ENCODE data around the gene ICAM2.

The ICAM2 gene

DNA sequence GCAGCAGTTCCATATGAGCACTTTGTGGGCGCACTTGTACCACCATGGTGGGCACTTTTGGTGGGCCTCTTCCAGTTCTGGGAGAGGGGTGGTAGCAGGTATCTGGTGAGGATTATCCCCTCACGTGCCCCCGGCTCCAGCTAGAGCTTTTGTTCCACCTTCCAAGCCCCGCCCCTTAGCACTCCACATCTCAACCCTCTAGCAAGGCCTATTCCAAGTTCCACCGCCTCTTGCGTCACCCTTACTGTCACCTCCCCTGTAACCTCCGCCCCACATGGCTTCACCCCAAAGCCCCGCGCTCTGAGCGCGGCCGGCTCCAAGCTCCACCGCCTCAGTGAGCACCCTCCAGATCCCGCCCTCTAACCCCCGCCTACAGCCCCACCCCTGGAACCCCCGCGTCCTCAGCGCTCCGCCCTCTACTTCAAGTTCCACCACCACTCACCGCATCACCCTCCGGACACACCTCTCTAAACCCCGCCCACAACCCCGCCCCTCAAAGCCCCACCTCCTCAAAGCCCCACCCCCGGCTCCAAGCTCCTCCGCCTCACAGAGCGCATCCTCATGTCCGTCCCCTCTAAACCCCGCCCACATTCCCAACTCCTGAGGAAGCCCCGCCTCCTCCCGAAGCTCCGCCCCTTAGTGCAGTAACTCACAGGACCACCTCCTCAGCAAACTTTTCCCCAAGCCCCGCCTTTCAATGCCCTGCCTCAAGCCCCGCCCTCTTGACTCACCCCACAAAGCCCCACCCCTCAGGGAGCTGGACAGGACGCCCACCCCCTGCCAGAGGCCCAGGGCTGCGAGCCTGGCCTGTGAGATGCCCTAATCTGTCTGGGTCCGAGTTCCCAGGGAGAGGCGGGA, 58.8 kb downstream of the ICAM2 start:
- DNase-seq, result peak; percentile 78
- no peak overlapping the region for H3K23ac ChIP-seq (ENCODE audit: low read length in 2 of 2)
- no peak overlapping the region for H3K27ac ChIP-seq (ENCODE audit: low read length, poor library complexity, severe bottlenecking)
- peaks cover 2% of the 10 kb centered on the region for H3K4me1 ChIP-seq (ENCODE audit: control insufficient read depth, insufficient read depth, low read depth, low read length)
- H3K27me3 ChIP-seq (ENCODE audit: control insufficient read depth in 1 of 2, insufficient read depth in 1 of 2, low read length in 2 of 2), result peaks cover 20 to 23% of the 10 kb centered on the region in 2 experiments
- H3K4me3 ChIP-seq (ENCODE audit: insufficient read depth in 1 of 2, low read depth in 1 of 2, low read length in 2 of 2), result no peak overlapping the region
- no peak overlapping the region for H2AK5ac ChIP-seq (ENCODE audit: low read length, severe bottlenecking)
- no peak overlapping the region for H2BK120ac ChIP-seq (ENCODE audit: low read depth, low read length)
- H2AFZ ChIP-seq (ENCODE audit: low read depth, low read length), result no peak overlapping the region
- H3K18ac ChIP-seq (ENCODE audit: low read depth in 1 of 2, low read length in 2 of 2), result peak overlapping the region in 1 of 2 experiments; percentile 28
- H2BK5ac ChIP-seq (ENCODE audit: low read depth, low read length, poor library complexity, severe bottlenecking), result no peak overlapping the region
- H2BK12ac ChIP-seq (ENCODE audit: low read length in 2 of 2), result no peak overlapping the region
- H4K91ac ChIP-seq (ENCODE audit: low read length), result no peak overlapping the region
- no peaks in the 10 kb centered on the region for H3K36me3 ChIP-seq (ENCODE audit: control insufficient read depth in 1 of 2, insufficient read depth in 2 of 2, low read depth in 1 of 2, low read length in 2 of 2)
- H2BK15ac ChIP-seq (ENCODE audit: low read depth, poor library complexity, severe bottlenecking), result no peak overlapping the region
- no peak overlapping the region for H3K4me2 ChIP-seq (ENCODE audit: low read length, poor library complexity, severe bottlenecking)
- 11% methylated on average over 37 of the region's 37 CpGs for WGBS
- H3K14ac ChIP-seq (ENCODE audit: low read length in 2 of 2), result no peak overlapping the region
- H3K79me1 ChIP-seq (replicated peaks; ENCODE audit: low read length, poor library complexity, severe bottlenecking), result no peaks in the 10 kb centered on the region
- H4K8ac ChIP-seq (ENCODE audit: low read length), result no peak overlapping the region
- no peaks in the 10 kb centered on the region for H3K9me3 ChIP-seq (ENCODE audit: control insufficient read depth, low read length)
- H3K9ac ChIP-seq (ENCODE audit: low read length), result no peak overlapping the region
- H3K4ac ChIP-seq (ENCODE audit: low read depth in 1 of 2, low read length in 2 of 2), result no peak overlapping the region

- H2BK120ac ChIP-seq (ENCODE audit: low read depth, low read length), result no peak overlapping the region
- H2AFZ ChIP-seq (ENCODE audit: low read depth, low read length), result no peak overlapping the region
- 9% methylated on average over 7 of the region's 7 CpGs for WGBS
- H3K27ac ChIP-seq (ENCODE audit: low read length, poor library complexity, severe bottlenecking), result no peak overlapping the region
- no peaks in the 10 kb centered on the region for H3K79me1 ChIP-seq (replicated peaks; ENCODE audit: low read length, poor library complexity, severe bottlenecking)
- no peak overlapping the region for H3K4me3 ChIP-seq (ENCODE audit: insufficient read depth in 1 of 2, low read depth in 1 of 2, low read length in 2 of 2)
- no peak overlapping the region for H3K9ac ChIP-seq (ENCODE audit: low read length)
- no peak overlapping the region for H4K91ac ChIP-seq (ENCODE audit: low read length)
- no peak overlapping the region for H2BK5ac ChIP-seq (ENCODE audit: low read depth, low read length, poor library complexity, severe bottlenecking)
- DNase-seq, result no peak
- H2BK12ac ChIP-seq (ENCODE audit: low read length in 2 of 2), result no peak overlapping the region
- H3K14ac ChIP-seq (ENCODE audit: low read length in 2 of 2), result no peak overlapping the region
- H3K27me3 ChIP-seq (ENCODE audit: control insufficient read depth in 1 of 2, insufficient read depth in 1 of 2, low read length in 2 of 2), result peaks cover 20% of the 10 kb centered on the region in 2 experiments
- H3K18ac ChIP-seq (ENCODE audit: low read depth in 1 of 2, low read length in 2 of 2), result no peak overlapping the region
- H3K4me2 ChIP-seq (ENCODE audit: low read length, poor library complexity, severe bottlenecking), result no peak overlapping the region
- H3K23ac ChIP-seq (ENCODE audit: low read length in 2 of 2), result no peak overlapping the region
- no peak overlapping the region for H4K8ac ChIP-seq (ENCODE audit: low read length)
- H3K36me3 ChIP-seq (ENCODE audit: control insufficient read depth in 1 of 2, insufficient read depth in 2 of 2, low read depth in 1 of 2, low read length in 2 of 2), result no peaks in the 10 kb centered on the region
- H2BK15ac ChIP-seq (ENCODE audit: low read depth, poor library complexity, severe bottlenecking), result no peak overlapping the region
- no peaks in the 10 kb centered on the region for H3K9me3 ChIP-seq (ENCODE audit: control insufficient read depth, low read length)
- H3K4ac ChIP-seq (ENCODE audit: low read depth in 1 of 2, low read length in 2 of 2), result no peak overlapping the region
- H3K4me1 ChIP-seq (ENCODE audit: control insufficient read depth, insufficient read depth, low read depth, low read length), result peaks cover 2% of the 10 kb centered on the region
- no peak overlapping the region for H2AK5ac ChIP-seq (ENCODE audit: low read length, severe bottlenecking)
These were observed 60.0 kb downstream of the ICAM2 start for GRCh38 chr17:63960430-63960829.

- Histone ChIP-seq H3K23ac (ENCODE audit: low read length in 2 of 2) (no peak overlapping the region), H3K79me1 (replicated peaks; ENCODE audit: low read length, poor library complexity, severe bottlenecking) (no peaks in the 10 kb centered on the region), H3K9ac (ENCODE audit: low read length) (no peak overlapping the region), H3K9me3 (ENCODE audit: control insufficient read depth, low read length) (no peaks in the 10 kb centered on the region), H3K27ac (ENCODE audit: low read length, poor library complexity, severe bottlenecking) (no peak overlapping the region), H3K27me3 (ENCODE audit: control insufficient read depth in 1 of 2, insufficient read depth in 1 of 2, low read length in 2 of 2) (peaks cover 20 to 23% of the 10 kb centered on the region in 2 experiments), H3K18ac (ENCODE audit: low read depth in 1 of 2, low read length in 2 of 2) (peak overlapping the region in 1 of 2 experiments; percentile 32), H3K4me3 (ENCODE audit: insufficient read depth in 1 of 2, low read depth in 1 of 2, low read length in 2 of 2) (no peak overlapping the region), H2BK12ac (ENCODE audit: low read length in 2 of 2) (no peak overlapping the region), H2BK15ac (ENCODE audit: low read depth, poor library complexity, severe bottlenecking) (no peak overlapping the region), H3K4me2 (ENCODE audit: low read length, poor library complexity, severe bottlenecking) (no peak overlapping the region), H4K8ac (ENCODE audit: low read length) (no peak overlapping the region), H3K36me3 (ENCODE audit: control insufficient read depth in 1 of 2, insufficient read depth in 2 of 2, low read depth in 1 of 2, low read length in 2 of 2) (no peaks in the 10 kb centered on the region), H4K91ac (ENCODE audit: low read length) (no peak overlapping the region), H3K4me1 (ENCODE audit: control insufficient read depth, insufficient read depth, low read depth, low read length) (peaks cover 2% of the 10 kb centered on the region), H3K14ac (ENCODE audit: low read length in 2 of 2) (no peak overlapping the region), H2AFZ (ENCODE audit: low read depth, low read length) (no peak overlapping the region), H2BK5ac (ENCODE audit: low read depth, low read length, poor library complexity, severe bottlenecking) (no peak overlapping the region), H3K4ac (ENCODE audit: low read depth in 1 of 2, low read length in 2 of 2) (no peak overlapping the region), H2BK120ac (ENCODE audit: low read depth, low read length) (no peak overlapping the region), H2AK5ac (ENCODE audit: low read length, severe bottlenecking) (no peak overlapping the region)
- WGBS, result 83% methylated on average over 9 of the region's 9 CpGs
- no peak for DNase-seq
These were observed 60.4 kb downstream of the ICAM2 start for GRCh38 chr17:63960006-63960405.

GRCh38 chr17:63956296-63956920, 64.0 kb downstream of the ICAM2 start:
- Histone ChIP-seq H3K14ac (ENCODE audit: low read length in 2 of 2) (no peak overlapping the region), H2BK15ac (ENCODE audit: low read depth, poor library complexity, severe bottlenecking) (no peak overlapping the region), H3K27ac (ENCODE audit: low read length, poor library complexity, severe bottlenecking) (no peak overlapping the region), H2AK5ac (ENCODE audit: low read length, severe bottlenecking) (no peak overlapping the region), H2BK5ac (ENCODE audit: low read depth, low read length, poor library complexity, severe bottlenecking) (no peak overlapping the region), H3K79me1 (replicated peaks; ENCODE audit: low read length, poor library complexity, severe bottlenecking) (no peaks in the 10 kb centered on the region), H3K4ac (ENCODE audit: low read depth in 1 of 2, low read length in 2 of 2) (no peak overlapping the region), H3K4me3 (ENCODE audit: insufficient read depth in 1 of 2, low read depth in 1 of 2, low read length in 2 of 2) (no peak overlapping the region), H3K9ac (ENCODE audit: low read length) (no peak overlapping the region), H3K36me3 (ENCODE audit: control insufficient read depth in 1 of 2, insufficient read depth in 2 of 2, low read depth in 1 of 2, low read length in 2 of 2) (no peaks in the 10 kb centered on the region), H2BK12ac (ENCODE audit: low read length in 2 of 2) (no peak overlapping the region), H3K27me3 (ENCODE audit: control insufficient read depth in 1 of 2, insufficient read depth in 1 of 2, low read length in 2 of 2) (peaks cover 20 to 48% of the 10 kb centered on the region in 2 experiments), H3K23ac (ENCODE audit: low read length in 2 of 2) (no peak overlapping the region), H3K9me3 (ENCODE audit: control insufficient read depth, low read length) (no peaks in the 10 kb centered on the region), H3K18ac (ENCODE audit: low read depth in 1 of 2, low read length in 2 of 2) (no peak overlapping the region), H4K8ac (ENCODE audit: low read length) (no peak overlapping the region), H2BK120ac (ENCODE audit: low read depth, low read length) (no peak overlapping the region), H2AFZ (ENCODE audit: low read depth, low read length) (no peak overlapping the region), H3K4me2 (ENCODE audit: low read length, poor library complexity, severe bottlenecking) (no peak overlapping the region), H4K91ac (ENCODE audit: low read length) (no peak overlapping the region), H3K4me1 (ENCODE audit: control insufficient read depth, insufficient read depth, low read depth, low read length) (peaks cover under 1% of the 10 kb centered on the region)
- DNase-seq, result peak; percentile 33
- WGBS, result 91% methylated on average over 4 of the region's 5 CpGs

Measured in mesenchymal stem cell (in vitro differentiated cells and primary cell).